ENCODE data around the gene ID3. TPM values are rescaled to one million over a fixed set of nuclear protein-coding genes. Genes with fewer than 3 reads are reported as not detected.

ID3 gene
- total RNA-seq, 1 donor from 2014 or later = 47.4 TPM

DNA sequence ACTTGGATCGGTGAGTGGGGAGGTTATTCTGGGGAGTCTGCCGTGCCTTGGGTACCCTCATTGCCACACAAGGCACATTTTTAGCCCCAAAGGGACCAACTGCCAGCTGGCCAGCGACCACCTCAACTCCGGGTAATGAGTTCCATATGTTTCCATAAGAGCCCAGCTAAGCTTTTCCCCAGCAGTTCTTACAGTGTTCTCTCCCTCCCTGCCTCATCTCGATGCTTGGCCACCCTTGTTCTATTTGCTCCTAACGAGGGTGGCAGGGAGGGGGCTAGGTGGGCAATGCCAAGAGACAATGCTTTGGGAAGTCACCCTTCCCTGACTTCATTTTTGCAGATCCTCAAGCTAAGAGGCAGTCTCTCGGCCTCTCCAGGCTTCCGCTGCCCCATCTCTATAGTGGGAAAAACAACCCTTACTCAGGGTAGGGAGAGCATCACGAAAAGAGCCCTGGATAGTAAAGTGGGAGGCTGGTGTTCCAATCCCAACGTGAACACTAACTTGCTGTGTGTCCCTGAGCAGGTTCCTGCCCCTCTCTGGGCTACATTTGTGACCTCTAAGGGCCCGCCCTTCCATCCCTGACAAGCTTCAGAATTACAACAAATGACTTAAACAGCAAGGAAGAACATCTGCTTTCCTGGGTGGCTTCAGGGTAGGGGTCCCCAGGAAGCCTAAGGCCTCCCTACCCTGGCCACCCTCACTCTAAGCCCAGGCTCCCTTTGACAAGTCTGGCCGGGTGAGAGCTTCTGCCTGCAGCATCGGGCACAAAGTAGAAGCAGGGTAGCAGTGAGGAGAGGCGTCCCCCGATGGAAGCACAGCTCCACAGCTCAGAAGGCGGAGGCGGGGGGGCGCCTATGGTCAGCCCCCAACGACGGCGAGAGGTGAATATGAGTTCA, 5.8 kb downstream of the ID3 start:
- DNase-seq (ENCODE audit: low read depth) (no peak), FAIRE-seq (no peak)
- H3K36me3 ChIP-seq (ENCODE audit: control insufficient read depth, insufficient read depth, low read length) = peaks cover under 1% of the 10 kb centered on the region
- TF ChIP-seq, protein P1, sequence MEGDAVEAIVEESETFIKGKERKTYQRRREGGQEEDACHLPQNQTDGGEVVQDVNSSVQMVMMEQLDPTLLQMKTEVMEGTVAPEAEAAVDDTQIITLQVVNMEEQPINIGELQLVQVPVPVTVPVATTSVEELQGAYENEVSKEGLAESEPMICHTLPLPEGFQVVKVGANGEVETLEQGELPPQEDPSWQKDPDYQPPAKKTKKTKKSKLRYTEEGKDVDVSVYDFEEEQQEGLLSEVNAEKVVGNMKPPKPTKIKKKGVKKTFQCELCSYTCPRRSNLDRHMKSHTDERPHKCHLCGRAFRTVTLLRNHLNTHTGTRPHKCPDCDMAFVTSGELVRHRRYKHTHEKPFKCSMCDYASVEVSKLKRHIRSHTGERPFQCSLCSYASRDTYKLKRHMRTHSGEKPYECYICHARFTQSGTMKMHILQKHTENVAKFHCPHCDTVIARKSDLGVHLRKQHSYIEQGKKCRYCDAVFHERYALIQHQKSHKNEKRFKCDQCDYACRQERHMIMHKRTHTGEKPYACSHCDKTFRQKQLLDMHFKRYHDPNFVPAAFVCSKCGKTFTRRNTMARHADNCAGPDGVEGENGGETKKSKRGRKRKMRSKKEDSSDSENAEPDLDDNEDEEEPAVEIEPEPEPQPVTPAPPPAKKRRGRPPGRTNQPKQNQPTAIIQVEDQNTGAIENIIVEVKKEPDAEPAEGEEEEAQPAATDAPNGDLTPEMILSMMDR (IDR thresholded peaks at IDR 0.05; ENCODE audit: insufficient read depth, low read length, severe bottlenecking) = no peak
- no peak overlapping the region for H3K4me3 ChIP-seq (ENCODE audit: low read depth, low read length)
- no peaks in the 10 kb centered on the region for H3K27me3 ChIP-seq (ENCODE audit: control insufficient read depth, insufficient read depth, low read length)

DNA sequence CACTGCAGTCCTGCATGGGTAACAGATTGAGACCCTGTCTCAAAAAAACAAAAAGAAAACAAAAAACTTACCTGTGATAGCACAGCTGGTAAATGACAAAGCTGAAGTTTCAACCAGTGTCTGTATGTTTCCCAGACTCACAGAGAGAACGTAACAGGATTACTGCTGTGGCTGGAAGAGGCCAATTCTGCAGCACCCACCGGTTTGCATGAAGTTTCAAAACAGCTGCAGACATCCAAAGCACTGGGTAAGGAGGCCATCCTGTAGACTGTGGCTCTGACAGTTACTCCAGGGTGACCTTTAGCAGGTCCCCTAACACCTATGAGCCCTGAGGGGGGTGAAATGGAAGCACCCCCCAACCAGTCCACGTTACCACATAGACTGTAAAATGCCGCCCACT, 7.5 kb downstream of the ID3 start:
- TF ChIP-seq, protein P1 (IDR thresholded peaks at IDR 0.05; ENCODE audit: insufficient read depth, low read length, severe bottlenecking) = no peak
- Histone ChIP-seq H3K36me3 (ENCODE audit: control insufficient read depth, insufficient read depth, low read length) (no peaks in the 10 kb centered on the region), H3K4me3 (ENCODE audit: low read depth, low read length) (no peak overlapping the region), H3K27me3 (ENCODE audit: control insufficient read depth, insufficient read depth, low read length) (no peaks in the 10 kb centered on the region)
- no peak for DNase-seq (ENCODE audit: low read depth)
- FAIRE-seq = no peak

DNA sequence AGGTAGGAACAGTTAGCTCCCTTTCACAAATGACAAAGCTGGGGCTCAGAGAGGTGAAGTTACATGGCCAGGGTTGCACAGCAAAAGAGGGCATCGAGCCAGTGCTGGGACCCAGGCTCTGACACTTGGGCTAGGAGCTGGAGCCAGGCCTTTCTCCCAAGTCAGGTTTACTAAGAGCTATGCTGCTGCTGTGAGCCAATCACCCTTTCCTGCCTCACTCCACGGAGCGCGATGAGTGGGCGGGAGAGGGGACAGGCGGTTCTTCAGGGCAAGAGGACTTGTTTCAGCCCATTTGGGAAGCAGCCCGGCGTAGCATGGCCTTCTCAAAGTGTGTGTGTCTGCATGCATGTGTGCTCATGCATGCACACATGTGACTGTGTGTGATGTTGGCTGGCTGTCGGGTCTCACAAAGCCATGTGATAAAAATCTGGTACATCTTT, 10.6 kb downstream of the ID3 start:
- H3K36me3 ChIP-seq (ENCODE audit: control insufficient read depth, insufficient read depth, low read length) = no peaks in the 10 kb centered on the region
- FAIRE-seq = no peak
- no peak overlapping the region for H3K4me3 ChIP-seq (ENCODE audit: low read depth, low read length)
- H3K27me3 ChIP-seq (ENCODE audit: control insufficient read depth, insufficient read depth, low read length) = no peaks in the 10 kb centered on the region
- TF ChIP-seq, protein P1 (IDR thresholded peaks at IDR 0.05; ENCODE audit: insufficient read depth, low read length, severe bottlenecking) = no peak
- no peak for DNase-seq (ENCODE audit: low read depth)

DNA sequence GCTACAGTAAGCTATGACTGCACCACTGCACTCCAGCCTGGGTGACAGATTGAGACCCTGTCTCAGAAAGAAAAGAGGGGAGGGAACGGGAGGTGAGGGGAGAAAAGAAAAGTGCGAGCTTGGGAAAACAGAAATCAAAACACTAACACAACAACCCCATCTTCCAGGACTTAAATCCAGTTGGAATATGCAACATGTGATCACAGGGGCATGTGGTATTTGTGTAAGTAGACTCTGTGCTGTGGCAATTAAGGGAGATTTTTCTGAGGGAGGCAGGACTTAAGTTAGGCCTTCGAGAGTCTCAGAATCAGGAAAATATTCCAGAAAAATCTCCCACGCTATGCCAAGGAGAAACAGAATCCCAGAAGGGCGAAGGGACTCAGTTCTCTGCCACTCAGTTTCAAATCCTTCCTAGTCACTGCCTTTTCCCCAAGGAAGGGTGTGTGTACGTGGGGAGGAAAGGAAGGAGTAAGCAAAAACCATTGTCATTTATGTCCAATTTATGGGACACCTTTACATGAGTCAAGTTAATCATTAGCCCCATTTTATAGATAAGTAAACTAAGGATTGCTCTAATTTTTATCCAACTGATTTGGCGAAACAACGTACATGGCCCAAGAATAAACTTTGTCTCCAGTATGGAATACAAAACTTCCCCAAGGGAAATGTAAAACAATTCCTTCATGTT, 12.3 kb downstream of the ID3 start:
- Histone ChIP-seq H3K4me3 (ENCODE audit: low read depth, low read length) (no peak overlapping the region), H3K36me3 (ENCODE audit: control insufficient read depth, insufficient read depth, low read length) (no peaks in the 10 kb centered on the region), H3K27me3 (ENCODE audit: control insufficient read depth, insufficient read depth, low read length) (no peaks in the 10 kb centered on the region)
- TF ChIP-seq, protein P1 (IDR thresholded peaks at IDR 0.05; ENCODE audit: insufficient read depth, low read length, severe bottlenecking) = no peak
- FAIRE-seq (no peak), DNase-seq (ENCODE audit: low read depth) (no peak)

DNA sequence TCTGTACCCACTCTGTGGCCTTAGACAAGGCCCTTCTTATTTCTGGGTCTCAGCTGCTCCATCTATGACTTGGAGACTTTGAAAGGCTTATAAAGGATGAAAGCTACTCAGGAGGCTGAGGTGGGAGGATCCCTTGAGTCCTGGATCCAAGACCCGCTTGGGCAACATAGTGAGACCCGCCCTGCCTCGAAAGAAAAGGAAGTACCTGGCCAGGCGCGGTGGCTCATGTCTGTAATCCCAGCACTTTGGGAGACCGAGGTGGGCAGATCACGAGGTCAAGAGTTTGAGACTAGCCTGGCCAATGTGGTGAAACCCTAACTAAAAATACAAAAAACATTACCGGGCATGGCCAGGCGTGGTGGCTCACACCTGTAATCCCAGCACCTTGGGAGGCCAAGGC, 13.4 kb downstream of the ID3 start:
- TF ChIP-seq, protein P1 (IDR thresholded peaks at IDR 0.05; ENCODE audit: insufficient read depth, low read length, severe bottlenecking) = no peak
- H3K4me3 ChIP-seq (ENCODE audit: low read depth, low read length) = no peak overlapping the region
- no peak for DNase-seq (ENCODE audit: low read depth)
- H3K36me3 ChIP-seq (ENCODE audit: control insufficient read depth, insufficient read depth, low read length) = no peaks in the 10 kb centered on the region
- FAIRE-seq = no peak
- H3K27me3 ChIP-seq (ENCODE audit: control insufficient read depth, insufficient read depth, low read length) = no peaks in the 10 kb centered on the region
